ENCODE data around the gene TNS4.

TNS4 gene

GRCh38 chr17:40470932-40471828 lies 30.2 kb downstream of the TNS4 start:
- DNase-seq (ENCODE audit: low spot score): no peak
- no CpG with 5 or more reads among the region's 17 CpGs for WGBS, 2 donors (ENCODE audit: extremely low coverage in 2 of 2, insufficient read length in 2 of 2, insufficient replicate concordance in 1 of 2)

GRCh38 chr17:40469805-40470675 lies 31.4 kb downstream of the TNS4 start:
- H3K79me1 ChIP-seq (ENCODE audit: low read depth, low read length): no peaks in the 10 kb centered on the region
- no peaks in the 10 kb centered on the region for H3K36me3 ChIP-seq (replicated peaks in 1 of 2; ENCODE audit: control insufficient read depth in 2 of 2, insufficient read depth in 2 of 2, low read length in 2 of 2)
- no peak overlapping the region for H2BK12ac ChIP-seq (ENCODE audit: low read length)
- no peak overlapping the region for H3K14ac ChIP-seq (ENCODE audit: low read length)
- H3K4me1 ChIP-seq (ENCODE audit: control insufficient read depth in 2 of 2, insufficient read depth in 1 of 2, low read depth in 1 of 2, low read length in 2 of 2): peaks cover 0 to 4% of the 10 kb centered on the region in 2 donors
- no peak overlapping the region for H3K4ac ChIP-seq (ENCODE audit: low read length)
- peaks cover 4 to 14% of the 10 kb centered on the region in 2 donors for H3K9me3 ChIP-seq (replicated peaks in 1 of 2; ENCODE audit: control insufficient read depth in 2 of 2, insufficient read depth in 1 of 2, low read depth in 1 of 2, low read length in 2 of 2)
- no peak overlapping the region for H4K91ac ChIP-seq (ENCODE audit: low read depth, low read length, poor library complexity)
- no peaks in the 10 kb centered on the region for H3K27me3 ChIP-seq (ENCODE audit: control insufficient read depth in 3 of 3, insufficient read depth in 3 of 3, low read depth in 1 of 3, low read length in 3 of 3)
- H2BK120ac ChIP-seq (ENCODE audit: low read depth, low read length): no peak overlapping the region
- H4K8ac ChIP-seq (ENCODE audit: low read depth, low read length): no peak overlapping the region
- no peak overlapping the region for H2BK5ac ChIP-seq (ENCODE audit: low read length)
- H3K9ac ChIP-seq (ENCODE audit: low read depth, low read length, poor library complexity): no peak overlapping the region
- H3K23ac ChIP-seq (ENCODE audit: low read depth, low read length, poor library complexity): no peak overlapping the region
- H2BK15ac ChIP-seq (ENCODE audit: low read length): no peak overlapping the region
- H2AFZ ChIP-seq (ENCODE audit: low read length): no peak overlapping the region
- H3K27ac ChIP-seq (replicated peaks; ENCODE audit: low read length): no peak overlapping the region
- no CpG with 5 or more reads among the region's 4 CpGs for WGBS, 2 donors (ENCODE audit: extremely low coverage in 2 of 2, insufficient read length in 2 of 2, insufficient replicate concordance in 1 of 2)
- no peak overlapping the region for H3K4me2 ChIP-seq (ENCODE audit: insufficient read depth, low read length, poor library complexity, severe bottlenecking)
- no peak for DNase-seq (ENCODE audit: low spot score)
- no peak overlapping the region for H2AK5ac ChIP-seq (ENCODE audit: low read depth, low read length)
- H3K4me3 ChIP-seq (ENCODE audit: low read length in 2 of 2): no peak overlapping the region
- H3K18ac ChIP-seq (ENCODE audit: low read length): no peak overlapping the region

More at GRCh38 chr17:40470932-40471828, 30.2 kb downstream of the TNS4 start:
- H3K4me2 ChIP-seq (ENCODE audit: insufficient read depth, low read length, poor library complexity, severe bottlenecking): no peak overlapping the region
- H3K23ac ChIP-seq (ENCODE audit: low read depth, low read length, poor library complexity): no peak overlapping the region
- no peak overlapping the region for H3K9ac ChIP-seq (ENCODE audit: low read depth, low read length, poor library complexity)
- H3K36me3 ChIP-seq (replicated peaks in 1 of 2; ENCODE audit: control insufficient read depth in 2 of 2, insufficient read depth in 2 of 2, low read length in 2 of 2): no peaks in the 10 kb centered on the region
- peak overlapping the region; percentile 82 for H2AFZ ChIP-seq (ENCODE audit: low read length)
- H3K4ac ChIP-seq (ENCODE audit: low read length): no peak overlapping the region
- H4K91ac ChIP-seq (ENCODE audit: low read depth, low read length, poor library complexity): no peak overlapping the region
- H2BK15ac ChIP-seq (ENCODE audit: low read length): peak overlapping the region; percentile 28
- no peak overlapping the region for H2BK5ac ChIP-seq (ENCODE audit: low read length)
- H3K27me3 ChIP-seq (ENCODE audit: control insufficient read depth in 3 of 3, insufficient read depth in 3 of 3, low read depth in 1 of 3, low read length in 3 of 3): no peaks in the 10 kb centered on the region
- H3K4me1 ChIP-seq (ENCODE audit: control insufficient read depth in 2 of 2, insufficient read depth in 1 of 2, low read depth in 1 of 2, low read length in 2 of 2): peaks cover 2 to 9% of the 10 kb centered on the region in 2 donors
- peaks cover 4 to 14% of the 10 kb centered on the region in 2 donors for H3K9me3 ChIP-seq (replicated peaks in 1 of 2; ENCODE audit: control insufficient read depth in 2 of 2, insufficient read depth in 1 of 2, low read depth in 1 of 2, low read length in 2 of 2)
- H3K18ac ChIP-seq (ENCODE audit: low read length): no peak overlapping the region
- no peak overlapping the region for H2BK12ac ChIP-seq (ENCODE audit: low read length)
- H2BK120ac ChIP-seq (ENCODE audit: low read depth, low read length): no peak overlapping the region
- no peaks in the 10 kb centered on the region for H3K79me1 ChIP-seq (ENCODE audit: low read depth, low read length)
- H3K14ac ChIP-seq (ENCODE audit: low read length): no peak overlapping the region
- no peak overlapping the region for H4K8ac ChIP-seq (ENCODE audit: low read depth, low read length)
- no peak overlapping the region for H3K4me3 ChIP-seq (ENCODE audit: low read length in 2 of 2)
- H3K27ac ChIP-seq (replicated peaks; ENCODE audit: low read length): no peak overlapping the region
- no peak overlapping the region for H2AK5ac ChIP-seq (ENCODE audit: low read depth, low read length)

GRCh38 chr17:40468560-40468959 lies 32.9 kb downstream of the TNS4 start:
- H3K36me3 ChIP-seq (replicated peaks in 1 of 2; ENCODE audit: control insufficient read depth in 2 of 2, insufficient read depth in 2 of 2, low read length in 2 of 2): no peaks in the 10 kb centered on the region
- no peak overlapping the region for H2BK120ac ChIP-seq (ENCODE audit: low read depth, low read length)
- H3K4me2 ChIP-seq (ENCODE audit: insufficient read depth, low read length, poor library complexity, severe bottlenecking): no peak overlapping the region
- H3K79me1 ChIP-seq (ENCODE audit: low read depth, low read length): no peaks in the 10 kb centered on the region
- H2BK12ac ChIP-seq (ENCODE audit: low read length): no peak overlapping the region
- H3K27me3 ChIP-seq (ENCODE audit: control insufficient read depth in 3 of 3, insufficient read depth in 3 of 3, low read depth in 1 of 3, low read length in 3 of 3): no peaks in the 10 kb centered on the region
- H3K4me3 ChIP-seq (ENCODE audit: low read length in 2 of 2): no peak overlapping the region
- H3K4ac ChIP-seq (ENCODE audit: low read length): no peak overlapping the region
- H4K8ac ChIP-seq (ENCODE audit: low read depth, low read length): no peak overlapping the region
- H2AFZ ChIP-seq (ENCODE audit: low read length): no peak overlapping the region
- no peak overlapping the region for H3K18ac ChIP-seq (ENCODE audit: low read length)
- no CpG with 5 or more reads among the region's 7 CpGs for WGBS, 2 donors (ENCODE audit: extremely low coverage in 2 of 2, insufficient read length in 2 of 2, insufficient replicate concordance in 1 of 2)
- no peak overlapping the region for H3K14ac ChIP-seq (ENCODE audit: low read length)
- H3K27ac ChIP-seq (replicated peaks; ENCODE audit: low read length): no peak overlapping the region
- peaks cover 4 to 14% of the 10 kb centered on the region in 2 donors for H3K9me3 ChIP-seq (replicated peaks in 1 of 2; ENCODE audit: control insufficient read depth in 2 of 2, insufficient read depth in 1 of 2, low read depth in 1 of 2, low read length in 2 of 2)
- H2AK5ac ChIP-seq (ENCODE audit: low read depth, low read length): no peak overlapping the region
- H3K23ac ChIP-seq (ENCODE audit: low read depth, low read length, poor library complexity): no peak overlapping the region
- no peak overlapping the region for H2BK15ac ChIP-seq (ENCODE audit: low read length)
- H2BK5ac ChIP-seq (ENCODE audit: low read length): no peak overlapping the region
- H3K4me1 ChIP-seq (ENCODE audit: control insufficient read depth in 2 of 2, insufficient read depth in 1 of 2, low read depth in 1 of 2, low read length in 2 of 2): peaks cover 0 to 4% of the 10 kb centered on the region in 2 donors
- no peak for DNase-seq (ENCODE audit: low spot score)
- H3K9ac ChIP-seq (ENCODE audit: low read depth, low read length, poor library complexity): no peak overlapping the region
- no peak overlapping the region for H4K91ac ChIP-seq (ENCODE audit: low read depth, low read length, poor library complexity)
